Measurements from ENCODE around the gene DCLK1. TPM values are rescaled to one million over a fixed set of nuclear protein-coding genes. Genes with fewer than 3 reads are reported as not detected.

The DCLK1 gene
- total RNA-seq, 1 experiment from 2014 or later: 0.10 TPM

DNA sequence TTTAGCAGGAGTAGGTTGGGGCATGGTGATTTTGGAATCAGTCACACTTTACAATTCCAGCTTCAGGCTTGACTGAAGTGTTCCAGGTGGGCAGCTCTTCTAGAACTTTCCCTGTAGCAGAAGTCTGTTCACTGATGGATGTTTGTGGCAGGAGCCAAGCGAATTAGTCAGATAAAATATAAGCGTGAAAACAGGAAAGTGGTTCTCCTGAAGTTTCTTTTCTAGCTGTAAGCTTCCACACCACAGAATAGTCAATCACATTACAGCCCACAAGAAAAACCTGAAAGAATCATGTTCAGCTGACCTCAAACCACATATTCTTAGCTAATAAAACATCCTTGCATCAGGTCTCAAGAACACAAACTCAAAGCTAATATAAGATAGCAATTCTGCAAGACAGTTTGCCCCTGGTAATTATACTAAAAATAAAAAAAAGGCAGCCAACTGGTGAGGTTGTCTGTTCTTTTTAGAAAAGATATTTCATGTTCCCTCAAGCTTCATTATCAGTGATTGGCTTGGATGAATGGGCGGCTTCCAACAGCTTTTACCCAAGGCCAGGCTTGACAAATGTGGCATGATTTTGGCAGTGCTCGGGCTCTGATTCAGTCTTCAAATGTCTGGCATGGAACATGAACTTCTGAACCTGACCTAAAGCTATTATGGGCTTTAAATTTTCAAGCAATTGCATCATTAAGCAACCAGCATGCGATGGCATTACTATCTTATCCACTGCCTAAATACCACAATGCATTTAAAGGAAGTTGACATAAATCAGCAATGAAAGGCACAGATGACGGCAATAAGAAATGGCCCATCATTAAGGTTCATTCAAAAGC lies 136.8 kb downstream of the DCLK1 start:
- DNase-seq (ENCODE audit: low read depth, low spot score) (no peak), ATAC-seq (no peak)
- ChIA-PET CTCF (no interaction called here), RAD21 (ENCODE audit: low non-redundant PET in 1 of 2, low total read pairs in 2 of 2, uncharacterized antibody in 2 of 2, unreplicated experiment in 2 of 2) (no interaction called here), POLR2A (no interaction called here)
- H3K9ac ChIP-seq (ENCODE audit: low read length): no peak overlapping the region
- TF ChIP-seq ZNF274 (IDR thresholded peaks at IDR 0.05; ENCODE audit: low read depth, low read length) (no peak), ELF1 (IDR thresholded peaks at IDR 0.05; ENCODE audit: borderline replicate concordance, low read depth) (no peak), YY1 (IDR thresholded peaks at IDR 0.05; ENCODE audit: extremely low read depth, insufficient replicate concordance, low read depth, low read length) (no peak), SRF (IDR thresholded peaks at IDR 0.05; ENCODE audit: low read depth) (no peak), SP1 (IDR thresholded peaks at IDR 0.05; ENCODE audit: low read depth) (no peak), CEBPB (IDR thresholded peaks at IDR 0.05; ENCODE audit: low read depth) (no peak), EGR1 (IDR thresholded peaks at IDR 0.05; ENCODE audit: low read depth) (no peak), FOSL1 (IDR thresholded peaks at IDR 0.05; ENCODE audit: low read depth) (no peak), RAD21 (IDR thresholded peaks at IDR 0.05; ENCODE audit: low read depth) (no peak), JUND (IDR thresholded peaks at IDR 0.05) (no peak), EZH2 (IDR thresholded peaks at IDR 0.05) (no peak), POLR2AphosphoS5 (IDR thresholded peaks at IDR 0.05; ENCODE audit: low read depth, low read length) (no peak), TCF7L2 (IDR thresholded peaks at IDR 0.05; ENCODE audit: borderline replicate concordance, extremely low read depth, insufficient read depth, insufficient read length) (no peak), EZH2phosphoT487 (IDR thresholded peaks at IDR 0.05; ENCODE audit: borderline replicate concordance) (no peak), POLR2A (IDR thresholded peaks at IDR 0.05; ENCODE audit: borderline replicate concordance, extremely low read depth, insufficient read depth, insufficient read length) (no peak)
- TF ChIP-seq, protein P1, sequence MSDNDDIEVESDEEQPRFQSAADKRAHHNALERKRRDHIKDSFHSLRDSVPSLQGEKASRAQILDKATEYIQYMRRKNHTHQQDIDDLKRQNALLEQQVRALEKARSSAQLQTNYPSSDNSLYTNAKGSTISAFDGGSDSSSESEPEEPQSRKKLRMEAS (IDR thresholded peaks at IDR 0.05): no peak
- TF ChIP-seq, protein P2, sequence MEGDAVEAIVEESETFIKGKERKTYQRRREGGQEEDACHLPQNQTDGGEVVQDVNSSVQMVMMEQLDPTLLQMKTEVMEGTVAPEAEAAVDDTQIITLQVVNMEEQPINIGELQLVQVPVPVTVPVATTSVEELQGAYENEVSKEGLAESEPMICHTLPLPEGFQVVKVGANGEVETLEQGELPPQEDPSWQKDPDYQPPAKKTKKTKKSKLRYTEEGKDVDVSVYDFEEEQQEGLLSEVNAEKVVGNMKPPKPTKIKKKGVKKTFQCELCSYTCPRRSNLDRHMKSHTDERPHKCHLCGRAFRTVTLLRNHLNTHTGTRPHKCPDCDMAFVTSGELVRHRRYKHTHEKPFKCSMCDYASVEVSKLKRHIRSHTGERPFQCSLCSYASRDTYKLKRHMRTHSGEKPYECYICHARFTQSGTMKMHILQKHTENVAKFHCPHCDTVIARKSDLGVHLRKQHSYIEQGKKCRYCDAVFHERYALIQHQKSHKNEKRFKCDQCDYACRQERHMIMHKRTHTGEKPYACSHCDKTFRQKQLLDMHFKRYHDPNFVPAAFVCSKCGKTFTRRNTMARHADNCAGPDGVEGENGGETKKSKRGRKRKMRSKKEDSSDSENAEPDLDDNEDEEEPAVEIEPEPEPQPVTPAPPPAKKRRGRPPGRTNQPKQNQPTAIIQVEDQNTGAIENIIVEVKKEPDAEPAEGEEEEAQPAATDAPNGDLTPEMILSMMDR (IDR thresholded peaks at IDR 0.05 in 2 of 3, conservative IDR thresholded peaks at IDR 0.05 in 1 of 3; ENCODE audit: borderline replicate concordance in 1 of 3, insufficient read depth in 1 of 3, low read depth in 2 of 3, low read length in 2 of 3): no peak
- TF ChIP-seq, protein P3, sequence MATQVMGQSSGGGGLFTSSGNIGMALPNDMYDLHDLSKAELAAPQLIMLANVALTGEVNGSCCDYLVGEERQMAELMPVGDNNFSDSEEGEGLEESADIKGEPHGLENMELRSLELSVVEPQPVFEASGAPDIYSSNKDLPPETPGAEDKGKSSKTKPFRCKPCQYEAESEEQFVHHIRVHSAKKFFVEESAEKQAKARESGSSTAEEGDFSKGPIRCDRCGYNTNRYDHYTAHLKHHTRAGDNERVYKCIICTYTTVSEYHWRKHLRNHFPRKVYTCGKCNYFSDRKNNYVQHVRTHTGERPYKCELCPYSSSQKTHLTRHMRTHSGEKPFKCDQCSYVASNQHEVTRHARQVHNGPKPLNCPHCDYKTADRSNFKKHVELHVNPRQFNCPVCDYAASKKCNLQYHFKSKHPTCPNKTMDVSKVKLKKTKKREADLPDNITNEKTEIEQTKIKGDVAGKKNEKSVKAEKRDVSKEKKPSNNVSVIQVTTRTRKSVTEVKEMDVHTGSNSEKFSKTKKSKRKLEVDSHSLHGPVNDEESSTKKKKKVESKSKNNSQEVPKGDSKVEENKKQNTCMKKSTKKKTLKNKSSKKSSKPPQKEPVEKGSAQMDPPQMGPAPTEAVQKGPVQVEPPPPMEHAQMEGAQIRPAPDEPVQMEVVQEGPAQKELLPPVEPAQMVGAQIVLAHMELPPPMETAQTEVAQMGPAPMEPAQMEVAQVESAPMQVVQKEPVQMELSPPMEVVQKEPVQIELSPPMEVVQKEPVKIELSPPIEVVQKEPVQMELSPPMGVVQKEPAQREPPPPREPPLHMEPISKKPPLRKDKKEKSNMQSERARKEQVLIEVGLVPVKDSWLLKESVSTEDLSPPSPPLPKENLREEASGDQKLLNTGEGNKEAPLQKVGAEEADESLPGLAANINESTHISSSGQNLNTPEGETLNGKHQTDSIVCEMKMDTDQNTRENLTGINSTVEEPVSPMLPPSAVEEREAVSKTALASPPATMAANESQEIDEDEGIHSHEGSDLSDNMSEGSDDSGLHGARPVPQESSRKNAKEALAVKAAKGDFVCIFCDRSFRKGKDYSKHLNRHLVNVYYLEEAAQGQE (IDR thresholded peaks at IDR 0.05; ENCODE audit: low read depth): no peak
- H3K4me2 ChIP-seq (ENCODE audit: low read length): no peak overlapping the region
- intact Hi-C loops (cut with micrococcal nuclease): no loop called here
- H3K79me2 ChIP-seq (ENCODE audit: insufficient read depth, low read length): no peaks in the 10 kb centered on the region
- H3K36me3 ChIP-seq (ENCODE audit: control insufficient read depth in 1 of 2, insufficient read depth in 2 of 2, low read length in 2 of 2): no peaks in the 10 kb centered on the region
- H2AFZ ChIP-seq (ENCODE audit: low read depth, low read length, poor library complexity, severe bottlenecking): no peak overlapping the region
- H3K27me3 ChIP-seq (ENCODE audit: insufficient read depth, low read length): no peaks in the 10 kb centered on the region
- H3K27ac ChIP-seq (ENCODE audit: low read depth, low read length): no peak overlapping the region
- no peaks in the 10 kb centered on the region for H4K20me1 ChIP-seq (ENCODE audit: insufficient read depth)
- H3K9me3 ChIP-seq (ENCODE audit: control insufficient read depth in 1 of 2, insufficient read depth in 1 of 2, low read depth in 1 of 2, low read length in 2 of 2): no peaks in the 10 kb centered on the region
- no peaks in the 10 kb centered on the region for H3K4me1 ChIP-seq (ENCODE audit: control insufficient read depth in 1 of 2, insufficient read depth in 2 of 2, low read length in 2 of 2)
- no TSS peak for BruUV-seq (replicated peaks)
- no peaks in the 10 kb centered on the region for H3K9me2 ChIP-seq (ENCODE audit: insufficient read depth)
- no peak overlapping the region for H3K4me3 ChIP-seq (replicated peaks in 1 of 2; ENCODE audit: low read depth in 1 of 2, low read length in 2 of 2)
